Measurements from ENCODE around the gene EPHA6.

DNA sequence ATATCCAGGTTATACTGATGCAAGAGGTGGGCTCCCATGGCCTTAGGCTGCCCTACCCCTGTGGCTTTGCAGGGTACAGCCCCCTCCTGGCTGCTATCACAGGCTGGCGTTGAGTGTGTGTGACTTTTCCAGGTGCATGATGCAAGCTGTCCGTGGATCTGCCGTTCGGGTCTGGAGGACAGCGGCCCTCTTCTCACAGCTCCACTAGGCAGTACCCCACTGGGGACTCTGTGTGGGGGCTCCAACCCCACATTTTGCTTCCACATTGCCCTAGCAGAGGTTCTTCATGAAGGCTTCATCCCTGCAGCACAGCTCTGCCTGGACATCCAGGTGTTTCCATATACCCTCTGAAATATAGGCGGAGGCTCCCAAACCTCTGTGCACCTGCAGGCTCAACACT is 610.6 kb downstream of the EPHA6 start:
- TF ChIP-seq, protein P1, sequence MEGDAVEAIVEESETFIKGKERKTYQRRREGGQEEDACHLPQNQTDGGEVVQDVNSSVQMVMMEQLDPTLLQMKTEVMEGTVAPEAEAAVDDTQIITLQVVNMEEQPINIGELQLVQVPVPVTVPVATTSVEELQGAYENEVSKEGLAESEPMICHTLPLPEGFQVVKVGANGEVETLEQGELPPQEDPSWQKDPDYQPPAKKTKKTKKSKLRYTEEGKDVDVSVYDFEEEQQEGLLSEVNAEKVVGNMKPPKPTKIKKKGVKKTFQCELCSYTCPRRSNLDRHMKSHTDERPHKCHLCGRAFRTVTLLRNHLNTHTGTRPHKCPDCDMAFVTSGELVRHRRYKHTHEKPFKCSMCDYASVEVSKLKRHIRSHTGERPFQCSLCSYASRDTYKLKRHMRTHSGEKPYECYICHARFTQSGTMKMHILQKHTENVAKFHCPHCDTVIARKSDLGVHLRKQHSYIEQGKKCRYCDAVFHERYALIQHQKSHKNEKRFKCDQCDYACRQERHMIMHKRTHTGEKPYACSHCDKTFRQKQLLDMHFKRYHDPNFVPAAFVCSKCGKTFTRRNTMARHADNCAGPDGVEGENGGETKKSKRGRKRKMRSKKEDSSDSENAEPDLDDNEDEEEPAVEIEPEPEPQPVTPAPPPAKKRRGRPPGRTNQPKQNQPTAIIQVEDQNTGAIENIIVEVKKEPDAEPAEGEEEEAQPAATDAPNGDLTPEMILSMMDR (IDR thresholded peaks at IDR 0.05): no peak
- no peak for TF ChIP-seq POLR2A (IDR thresholded peaks at IDR 0.05)
